Esophagus squamous epithelium (tissue), 4 donors: ENCODE data around the gene CGB5.

ENCODE experiments used
- CTCF ChIP-seq, 6 experiments: fragments of 450-650 bp in 4 of 6; fragments of 200-600 bp in 2 of 6; sonication (generic) in 2 of 6; IDR thresholded peaks; one replicate each; pipeline ENCODE4 v1.5.1; 2016 to 2019; ENCODE audit warnings: antibody characterized with exemption in 6 of 6, mild to moderate bottlenecking in 4 of 6, moderate library complexity in 4 of 6
- POLR2A ChIP-seq, 4 donors: fragments of 450-650 bp; IDR thresholded peaks; one replicate each; pipeline ENCODE4 v1.6.1; 2017; ENCODE audit warnings: antibody characterized with exemption in 4 of 4, mild to moderate bottlenecking in 4 of 4, moderate library complexity in 3 of 4

DNA sequence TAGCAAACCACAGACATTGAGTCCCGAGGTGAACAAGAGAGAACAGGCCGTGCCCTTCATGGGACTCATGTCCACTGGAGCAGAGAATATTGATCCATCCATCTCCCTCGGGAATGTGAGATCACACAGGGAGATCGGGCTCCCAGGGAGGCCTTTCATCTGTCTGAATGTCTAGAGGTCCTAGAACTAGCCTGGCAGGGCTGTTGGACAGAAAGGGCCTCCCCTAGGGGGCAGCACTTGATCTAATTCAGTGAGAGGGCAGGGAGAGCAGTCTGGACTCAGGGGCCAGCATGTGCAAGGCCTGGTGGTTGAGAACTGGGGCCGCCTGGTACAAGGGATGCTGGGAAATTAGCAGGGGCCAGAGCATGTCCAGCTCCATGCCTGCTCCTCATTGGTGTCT, 45.7 kb upstream of the CGB5 start:
- TF ChIP-seq POLR2A (IDR thresholded peaks at IDR 0.05) (no peak), CTCF (IDR thresholded peaks at IDR 0.05) (peak in 5 of 6 experiments; percentile 18 to 51 (median 30))
